HG03139 (cell line): ENCODE measurements around the gene NTRK1.
"Not testable (repeated sequence)": the region's sequence is repeated elsewhere in the genome, so short reads cannot be mapped to it uniquely, and the experiment has no call there.

Experiments
- ATAC-seq: cut with Tn5 transposase; IDR thresholded peaks from one replicate; pipeline ENCODE4 v1.9.1; 2021; ENCODE audit not compliant: unreplicated experiment

The NTRK1 gene

GRCh38 chr1:156911577-156912298 is 51.1 kb downstream of the NTRK1 start:
- no peak for ATAC-seq

- no peak for ATAC-seq
Observed at GRCh38 chr1:156912310-156912709, 51.6 kb downstream of the NTRK1 start.

DNA sequence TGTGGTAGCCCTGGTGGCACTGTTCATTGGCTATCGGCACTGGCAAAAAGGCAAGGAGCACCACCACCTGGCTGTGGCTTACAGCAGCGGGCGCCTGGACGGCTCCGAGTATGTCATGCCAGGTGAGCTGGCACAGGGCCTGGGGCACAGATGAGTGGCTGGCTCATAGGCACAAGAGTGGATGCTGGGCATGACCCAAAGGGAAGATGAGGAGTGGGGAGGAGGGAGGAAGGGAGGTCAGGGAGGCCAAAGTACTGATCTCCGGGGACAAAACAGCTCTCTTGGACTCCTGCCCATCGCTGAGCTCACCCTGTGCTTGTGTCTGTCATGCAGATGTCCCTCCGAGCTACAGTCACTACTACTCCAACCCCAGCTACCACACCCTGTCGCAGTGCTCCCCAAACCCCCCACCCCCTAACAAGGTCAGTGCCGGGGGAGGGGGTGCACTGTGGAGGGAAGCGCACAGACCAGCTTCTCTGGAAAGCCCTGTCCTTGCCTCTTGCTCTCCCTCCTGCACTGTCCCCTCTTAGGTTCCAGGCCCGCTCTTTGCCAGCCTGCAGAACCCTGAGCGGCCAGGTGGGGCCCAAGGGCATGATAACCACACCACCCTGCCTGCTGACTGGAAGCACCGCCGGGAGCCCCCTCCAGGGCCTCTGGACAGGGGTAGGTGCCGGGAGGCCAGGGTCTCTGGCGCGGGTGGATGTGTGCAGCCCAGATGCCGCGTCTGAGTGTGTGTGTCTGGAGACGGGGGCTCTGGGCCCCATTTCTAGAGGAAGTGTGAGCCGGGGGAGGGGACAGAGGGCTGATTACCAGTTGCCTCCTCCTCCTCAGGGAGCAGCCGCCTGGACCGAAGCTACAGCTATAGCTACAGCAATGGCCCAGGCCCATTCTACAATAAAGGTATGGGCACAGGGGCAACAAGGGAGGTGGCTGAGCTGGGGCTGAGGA is 52.5 kb downstream of the NTRK1 start:
- no peak for ATAC-seq

GRCh38 chr1:156913809-156914387 is 53.2 kb downstream of the NTRK1 start:
- no peak for ATAC-seq

GRCh38 chr1:156914440-156914856 is 53.8 kb downstream of the NTRK1 start:
- ATAC-seq = no peak

DNA sequence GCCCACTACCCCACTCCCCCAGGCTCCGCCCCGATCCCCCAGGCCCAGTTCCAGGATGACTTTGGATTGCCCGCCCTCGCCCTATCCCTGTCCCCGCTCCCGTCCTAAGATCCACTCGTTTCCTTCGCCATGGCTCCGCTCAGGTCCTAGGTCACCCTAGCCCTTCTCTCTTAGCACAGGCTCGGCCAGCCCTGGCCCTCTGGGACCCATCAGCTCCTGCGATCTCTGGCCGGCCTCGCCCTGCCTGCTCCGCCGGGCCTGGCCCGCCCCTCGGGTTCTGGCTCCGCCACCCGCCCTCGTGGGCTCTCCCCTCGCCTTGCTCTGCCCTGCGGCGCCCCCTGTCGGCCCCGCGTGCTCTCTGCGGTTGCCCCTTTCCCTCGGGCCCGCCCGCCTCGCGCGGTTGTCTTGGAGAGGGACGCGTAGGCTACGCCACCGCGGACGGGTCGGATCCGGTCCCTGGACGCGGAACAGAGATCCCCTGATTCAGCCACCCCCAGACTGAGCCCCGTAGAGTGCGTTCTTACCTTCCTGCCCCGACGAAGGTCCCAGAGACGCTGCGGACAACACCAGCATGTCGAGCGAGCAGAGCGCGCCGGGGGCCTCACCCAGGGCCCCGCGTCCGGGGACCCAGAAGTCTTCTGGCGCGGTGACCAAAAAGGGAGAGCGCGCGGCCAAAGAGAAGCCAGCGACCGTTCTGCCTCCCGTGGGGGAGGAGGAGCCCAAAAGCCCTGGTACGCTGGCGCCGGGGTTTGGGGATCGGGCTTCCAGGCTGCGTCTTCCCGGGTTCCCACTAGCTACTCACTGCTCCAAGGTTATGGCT is 59.8 kb downstream of the NTRK1 start, which contains the start of gene LRRC71:
Gene LRRC71, plus strand, starts transcription at position 400 of the 820 bp plus-strand sequence. Its CDS starts 172 bp downstream, at position 572.
- no peak for ATAC-seq

DNA sequence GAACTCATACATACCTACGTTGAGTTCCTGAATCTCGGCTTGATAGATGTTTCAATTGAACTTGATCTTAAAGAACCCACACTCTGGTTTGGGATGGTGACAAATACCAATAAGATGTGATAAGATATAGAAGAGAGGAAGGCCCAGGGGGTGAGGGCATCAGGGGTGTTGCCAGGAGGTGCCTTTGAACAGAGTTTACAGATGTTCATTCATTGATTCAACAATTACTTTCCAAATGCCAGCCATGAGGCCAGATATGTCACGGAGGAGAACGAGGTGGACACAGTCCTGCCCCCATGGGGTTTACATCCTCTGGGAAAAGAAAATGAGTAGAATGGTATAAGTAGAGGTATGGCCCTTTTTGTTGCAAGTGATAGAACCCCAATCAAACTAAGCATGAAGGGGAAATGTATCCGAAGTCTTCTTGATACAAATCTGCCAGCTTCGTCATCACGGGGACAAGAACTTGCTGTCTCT is 60.4 kb downstream of the NTRK1 start:
- no peak for ATAC-seq

DNA sequence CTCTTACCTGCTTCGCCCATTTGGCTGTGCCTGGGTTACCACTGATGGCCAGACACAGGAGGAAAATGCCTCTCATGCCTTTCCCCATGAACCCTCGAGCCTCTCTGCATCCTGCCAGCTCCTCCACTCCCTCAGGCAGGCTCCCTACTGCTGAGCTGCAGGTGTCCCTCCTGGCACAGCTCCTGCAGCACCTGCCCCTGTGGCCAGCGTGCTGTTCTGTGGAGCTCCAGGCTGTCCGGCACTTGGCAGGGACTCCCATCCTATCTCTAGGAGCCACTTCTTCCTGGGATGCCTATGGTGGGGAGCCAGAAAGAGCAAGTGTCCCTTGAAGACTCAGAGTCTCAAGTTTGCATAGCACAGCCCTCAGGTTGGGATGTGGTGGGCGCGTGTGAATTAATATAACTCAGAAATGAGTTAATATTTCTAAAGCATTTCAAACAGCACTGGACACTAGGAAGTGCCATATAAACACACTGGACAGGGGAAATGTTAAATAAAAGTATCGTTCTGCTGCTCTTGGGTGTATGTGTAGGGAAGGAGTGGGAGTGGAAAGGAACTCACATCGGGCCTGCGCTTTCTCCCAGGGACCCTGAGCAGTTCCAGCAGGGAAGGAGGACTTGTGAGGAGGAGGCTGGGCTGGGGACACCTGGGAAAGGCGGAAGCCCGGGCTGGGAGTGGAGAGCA is 62.5 kb downstream of the NTRK1 start:
- ATAC-seq = no peak

DNA sequence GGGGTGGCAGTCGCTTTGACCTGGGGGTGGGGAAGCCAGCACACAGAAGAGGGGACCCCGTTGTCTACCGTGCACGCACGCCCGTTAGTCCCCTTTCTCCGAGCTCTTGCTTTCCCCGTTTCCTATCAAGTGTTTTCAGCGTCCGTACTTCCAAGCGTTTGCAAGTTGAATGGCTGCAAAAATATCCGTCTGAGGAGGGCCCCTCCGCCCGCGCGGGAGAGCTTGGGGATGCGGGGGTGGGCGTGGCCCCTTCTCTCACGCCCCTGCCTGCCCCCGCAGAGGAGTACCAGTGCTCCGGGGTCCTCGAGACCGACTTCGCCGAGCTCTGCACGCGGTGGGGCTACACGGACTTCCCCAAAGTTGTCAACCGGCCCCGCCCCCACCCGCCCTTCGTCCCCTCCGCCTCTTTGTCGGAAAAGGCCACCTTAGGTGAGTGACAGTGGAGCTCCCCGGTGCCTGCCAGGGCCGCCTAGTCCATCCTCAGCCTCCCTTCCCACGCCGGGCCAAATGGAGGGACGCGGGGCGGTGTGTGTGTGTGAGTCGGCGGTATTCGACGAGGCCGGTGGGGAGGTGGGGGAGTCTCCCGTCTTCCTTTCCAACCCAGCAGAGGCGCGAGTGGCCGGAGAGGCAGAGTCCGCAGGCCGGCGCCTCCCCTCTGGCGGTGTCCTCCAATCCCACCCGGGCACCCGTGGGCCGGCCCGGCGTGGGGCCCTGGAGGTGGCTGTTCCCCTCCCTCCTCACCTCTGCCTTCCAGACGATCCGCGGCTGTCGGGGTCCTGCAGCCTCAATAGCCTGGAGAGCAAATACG is 63.2 kb downstream of the NTRK1 start:
- no peak for ATAC-seq

DNA sequence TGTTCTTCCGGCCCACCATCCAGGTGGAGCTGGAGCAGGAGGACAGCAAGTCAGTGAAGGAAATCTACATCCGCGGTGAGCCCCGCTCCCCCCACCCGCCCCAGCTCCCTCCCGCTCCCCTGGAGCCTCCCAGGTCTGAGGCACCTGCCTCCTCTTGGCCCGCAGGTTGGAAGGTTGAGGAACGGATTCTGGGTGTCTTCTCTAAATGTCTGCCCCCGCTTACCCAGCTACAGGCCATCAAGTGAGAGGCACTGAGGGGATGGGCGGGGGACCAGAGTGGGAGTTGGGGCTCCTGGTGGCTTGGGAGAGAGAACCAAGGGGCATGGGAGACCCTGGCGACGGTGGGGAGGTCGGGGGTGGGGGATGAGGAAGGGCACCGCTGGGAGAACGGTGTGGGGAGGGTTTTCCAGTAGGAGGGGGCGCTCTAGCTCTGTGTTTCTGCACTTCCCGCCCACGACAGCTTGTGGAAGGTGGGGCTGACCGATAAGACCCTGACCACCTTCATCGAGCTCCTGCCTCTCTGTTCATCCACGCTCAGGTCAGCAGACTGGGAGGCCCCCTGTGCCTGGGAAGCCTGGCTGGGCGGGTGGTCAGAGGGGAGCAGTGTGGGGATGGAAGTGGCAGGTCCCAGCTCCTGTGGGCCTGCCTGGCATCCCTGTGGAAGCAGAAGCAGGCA is 64.0 kb downstream of the NTRK1 start:
- ATAC-seq = no peak

GRCh38 chr1:156925154-156926010 is 64.7 kb downstream of the NTRK1 start:
- no peak for ATAC-seq

DNA sequence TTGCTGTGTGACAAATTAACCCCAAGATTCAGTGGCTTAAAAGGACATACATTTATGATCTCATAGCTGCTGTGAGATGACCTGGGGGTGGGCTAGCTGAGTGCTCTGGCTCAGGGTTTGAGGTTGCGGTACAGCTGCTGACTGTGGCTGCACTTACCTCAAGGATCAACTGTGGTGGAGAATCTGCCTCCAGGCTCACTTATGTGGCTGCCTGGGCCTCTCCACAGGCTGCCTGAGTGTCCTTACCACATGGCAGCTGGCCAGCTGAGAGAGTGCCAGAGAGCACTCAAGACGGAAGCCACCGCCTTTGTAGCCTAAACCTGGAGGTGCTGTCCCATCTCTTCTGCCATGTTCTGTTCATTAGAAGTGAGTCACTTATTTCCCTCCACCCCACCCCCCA is 65.5 kb downstream of the NTRK1 start:
- no peak for ATAC-seq

DNA sequence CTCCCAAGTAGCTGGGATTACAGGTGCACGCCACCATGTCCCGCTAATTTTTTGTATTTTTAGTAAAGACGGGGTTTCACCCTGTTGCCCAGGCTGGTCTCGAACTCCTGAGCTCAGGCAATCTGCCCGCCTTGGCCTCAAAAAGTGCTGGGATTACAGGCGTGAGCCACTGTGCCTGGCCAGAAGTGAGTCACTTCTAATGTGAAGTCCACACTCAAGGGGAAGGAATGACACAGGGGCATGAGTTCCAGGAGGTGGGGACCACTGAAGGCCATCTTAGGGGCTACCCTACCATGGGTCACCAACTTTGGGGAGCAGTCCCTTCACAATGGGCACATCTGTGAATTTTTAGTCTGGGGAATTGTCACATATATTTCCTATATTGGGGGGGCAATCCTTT is 66.0 kb downstream of the NTRK1 start:
- not testable (repeated sequence) for ATAC-seq

GRCh38 chr1:156927215-156928042 is 66.8 kb downstream of the NTRK1 start:
- ATAC-seq = no peak

GRCh38 chr1:156928043-156928602 is 67.5 kb downstream of the NTRK1 start:
- ATAC-seq = no peak

- ATAC-seq = no peak
Observed at GRCh38 chr1:156929596-156930238, 69.1 kb downstream of the NTRK1 start.
